ENCODE results near the gene RPL10. TPM values are rescaled to one million over a fixed set of nuclear protein-coding genes. Genes with fewer than 3 reads are reported as not detected.

Gene RPL10
- total RNA-seq, 1 experiment from 2014 or later = 2,110 TPM

- Histone ChIP-seq H3K79me1 (ENCODE audit: insufficient read depth, low read depth, low read length, poor library complexity, severe bottlenecking) (no peaks in the 10 kb centered on the region), H3K9me3 (ENCODE audit: control insufficient read depth, low read depth, low read length) (peaks cover 30% of the 10 kb centered on the region), H3K14ac (ENCODE audit: insufficient read depth, low read length) (peak overlapping the region; percentile 70; the same call in 1 of the 2 replicates), H3K23ac (ENCODE audit: insufficient read length, low read depth, low read length) (no peak overlapping the region), H3K56ac (ENCODE audit: insufficient read length, low read depth, low read length) (no peak overlapping the region), H2BK5ac (ENCODE audit: insufficient read length, low read length) (no peak overlapping the region), H2BK12ac (ENCODE audit: insufficient read length, low read depth, low read length) (no peak overlapping the region), H3K79me2 (ENCODE audit: insufficient read depth, low read length) (peaks cover 2% of the 10 kb centered on the region; the same call in 1 of the 2 replicates), H3K9ac (ENCODE audit: extremely low read depth, insufficient read length, low read length) (peak overlapping the region; percentile 4), H3K4ac (ENCODE audit: low read depth, low read length) (no peak overlapping the region), H2AFZ (ENCODE audit: low read length) (no peak overlapping the region), H4K8ac (replicated peaks; ENCODE audit: insufficient read length, low read depth, low read length) (no peak overlapping the region), H2BK20ac (ENCODE audit: low read depth, low read length, poor library complexity, severe bottlenecking) (no peak overlapping the region), H3K18ac (ENCODE audit: insufficient read length, low read depth, low read length) (no peak overlapping the region), H2AK5ac (ENCODE audit: insufficient read length, low read length) (no peak overlapping the region), H3K4me2 (ENCODE audit: insufficient read depth, insufficient read length, low read length) (peak overlapping the region; percentile 29), H3K23me2 (ENCODE audit: insufficient read length, low read depth, low read length, poor library complexity, severe bottlenecking) (peaks cover 7% of the 10 kb centered on the region), H2BK15ac (ENCODE audit: low read depth, low read length) (no peak overlapping the region), H4K91ac (ENCODE audit: insufficient read length, low read depth, low read length) (no peak overlapping the region), H3T11ph (ENCODE audit: low read length) (no peak overlapping the region), H3K27ac (ENCODE audit: insufficient read length, low read depth, low read length) (no peak overlapping the region), H4K5ac (ENCODE audit: insufficient read length, low read depth, low read length) (no peak overlapping the region), H4K20me1 (ENCODE audit: control insufficient read depth, insufficient read depth, insufficient read length) (no peaks in the 10 kb centered on the region), H2BK120ac (ENCODE audit: low read depth, low read length, poor library complexity, severe bottlenecking) (no peak overlapping the region), H3K27me3 (ENCODE audit: insufficient read depth, low read length) (no peaks in the 10 kb centered on the region), H3K4me1 (ENCODE audit: insufficient read depth, low read length) (no peaks in the 10 kb centered on the region)
- peaks cover 20 to 63% (median 61%) of the 10 kb centered on the region in 3 experiments for H3K36me3 Mint-ChIP-seq (ENCODE audit: insufficient read depth in 1 of 3, low read depth in 3 of 3)
- H3K27me3 Mint-ChIP-seq (ENCODE audit: low read depth) = no peaks in the 10 kb centered on the region
- peaks cover 67 to 87% of the 10 kb centered on the region in 2 experiments for H3K9me3 Mint-ChIP-seq
- no CpG with 5 or more reads among the region's 78 CpGs for WGBS (ENCODE audit: extremely low coverage, insufficient read length, low lambda C conversion rate)
- H3K4me1 Mint-ChIP-seq = peaks cover 8 to 10% of the 10 kb centered on the region in 2 experiments
- H3K4me3 Mint-ChIP-seq = peak overlapping the region; percentile 70 to 85
- TF ChIP-seq, protein P1, sequence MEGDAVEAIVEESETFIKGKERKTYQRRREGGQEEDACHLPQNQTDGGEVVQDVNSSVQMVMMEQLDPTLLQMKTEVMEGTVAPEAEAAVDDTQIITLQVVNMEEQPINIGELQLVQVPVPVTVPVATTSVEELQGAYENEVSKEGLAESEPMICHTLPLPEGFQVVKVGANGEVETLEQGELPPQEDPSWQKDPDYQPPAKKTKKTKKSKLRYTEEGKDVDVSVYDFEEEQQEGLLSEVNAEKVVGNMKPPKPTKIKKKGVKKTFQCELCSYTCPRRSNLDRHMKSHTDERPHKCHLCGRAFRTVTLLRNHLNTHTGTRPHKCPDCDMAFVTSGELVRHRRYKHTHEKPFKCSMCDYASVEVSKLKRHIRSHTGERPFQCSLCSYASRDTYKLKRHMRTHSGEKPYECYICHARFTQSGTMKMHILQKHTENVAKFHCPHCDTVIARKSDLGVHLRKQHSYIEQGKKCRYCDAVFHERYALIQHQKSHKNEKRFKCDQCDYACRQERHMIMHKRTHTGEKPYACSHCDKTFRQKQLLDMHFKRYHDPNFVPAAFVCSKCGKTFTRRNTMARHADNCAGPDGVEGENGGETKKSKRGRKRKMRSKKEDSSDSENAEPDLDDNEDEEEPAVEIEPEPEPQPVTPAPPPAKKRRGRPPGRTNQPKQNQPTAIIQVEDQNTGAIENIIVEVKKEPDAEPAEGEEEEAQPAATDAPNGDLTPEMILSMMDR (conservative IDR thresholded peaks at IDR 0.05) = no peak
- H3K27ac Mint-ChIP-seq = peak overlapping the region in 2 of 3 experiments; percentile 53 to 77; a peak in 3 of 7 replicates
- DNase-seq = peak; percentile 54
These were observed 38.3 kb downstream of the RPL10 start for GRCh38 chrX:154436374-154436982.
